ENCODE data around the gene OR2T35.

Gene OR2T35

DNA sequence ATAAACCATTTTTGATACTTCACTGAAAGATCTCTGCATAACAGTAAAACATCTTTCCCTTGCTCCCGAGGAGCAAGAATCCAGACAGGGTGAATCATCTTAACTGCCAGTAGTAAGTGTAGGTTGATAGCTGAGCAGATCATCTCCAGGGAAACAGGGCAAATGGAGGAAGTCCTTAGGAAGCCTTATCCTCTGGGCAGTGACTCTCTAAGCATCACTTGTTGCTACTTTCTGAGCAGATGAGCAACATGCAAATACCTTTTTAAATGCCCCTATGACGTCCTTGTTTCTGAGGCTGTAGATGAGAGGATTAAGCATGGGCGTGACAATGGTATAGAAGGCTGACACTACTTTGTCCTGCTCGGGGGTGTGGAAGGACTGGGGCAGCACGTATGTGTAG lies 19.1 kb downstream of the OR2T35 start:
- no peaks in the 10 kb centered on the region for H3K9me3 ChIP-seq (ENCODE audit: insufficient read depth, low read length)
- H3K9ac ChIP-seq (ENCODE audit: low read length), result no peak overlapping the region
- H3K27me3 ChIP-seq (ENCODE audit: low read length), result no peaks in the 10 kb centered on the region
- H2AFZ ChIP-seq (ENCODE audit: low read depth, low read length, severe bottlenecking), result no peak overlapping the region
- H3K79me2 ChIP-seq (ENCODE audit: insufficient read depth, low read length), result no peaks in the 10 kb centered on the region
- no peaks in the 10 kb centered on the region for H4K20me1 ChIP-seq (ENCODE audit: low read depth, low read length)
- H3K36me3 ChIP-seq (ENCODE audit: low read length), result no peaks in the 10 kb centered on the region
- H3F3A ChIP-seq (ENCODE audit: insufficient read depth), result no peaks in the 10 kb centered on the region
- H3K4me3 ChIP-seq (ENCODE audit: insufficient read depth, low read length, poor library complexity, severe bottlenecking), result no peak overlapping the region
- H3K4me2 ChIP-seq (ENCODE audit: low read depth, low read length, poor library complexity, severe bottlenecking), result no peak overlapping the region
- H3K27ac ChIP-seq (ENCODE audit: low read depth, low read length), result no peak overlapping the region
- no peak for TF ChIP-seq EZH2phosphoT487 (conservative IDR thresholded peaks at IDR 0.05; ENCODE audit: low read length)
- TF ChIP-seq, protein P1, sequence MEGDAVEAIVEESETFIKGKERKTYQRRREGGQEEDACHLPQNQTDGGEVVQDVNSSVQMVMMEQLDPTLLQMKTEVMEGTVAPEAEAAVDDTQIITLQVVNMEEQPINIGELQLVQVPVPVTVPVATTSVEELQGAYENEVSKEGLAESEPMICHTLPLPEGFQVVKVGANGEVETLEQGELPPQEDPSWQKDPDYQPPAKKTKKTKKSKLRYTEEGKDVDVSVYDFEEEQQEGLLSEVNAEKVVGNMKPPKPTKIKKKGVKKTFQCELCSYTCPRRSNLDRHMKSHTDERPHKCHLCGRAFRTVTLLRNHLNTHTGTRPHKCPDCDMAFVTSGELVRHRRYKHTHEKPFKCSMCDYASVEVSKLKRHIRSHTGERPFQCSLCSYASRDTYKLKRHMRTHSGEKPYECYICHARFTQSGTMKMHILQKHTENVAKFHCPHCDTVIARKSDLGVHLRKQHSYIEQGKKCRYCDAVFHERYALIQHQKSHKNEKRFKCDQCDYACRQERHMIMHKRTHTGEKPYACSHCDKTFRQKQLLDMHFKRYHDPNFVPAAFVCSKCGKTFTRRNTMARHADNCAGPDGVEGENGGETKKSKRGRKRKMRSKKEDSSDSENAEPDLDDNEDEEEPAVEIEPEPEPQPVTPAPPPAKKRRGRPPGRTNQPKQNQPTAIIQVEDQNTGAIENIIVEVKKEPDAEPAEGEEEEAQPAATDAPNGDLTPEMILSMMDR (IDR thresholded peaks at IDR 0.05; ENCODE audit: insufficient read depth, low read length, poor library complexity, severe bottlenecking), result no peak
- no peaks in the 10 kb centered on the region for H3K9me2 ChIP-seq (replicated peaks; ENCODE audit: insufficient read depth, low read length)

DNA sequence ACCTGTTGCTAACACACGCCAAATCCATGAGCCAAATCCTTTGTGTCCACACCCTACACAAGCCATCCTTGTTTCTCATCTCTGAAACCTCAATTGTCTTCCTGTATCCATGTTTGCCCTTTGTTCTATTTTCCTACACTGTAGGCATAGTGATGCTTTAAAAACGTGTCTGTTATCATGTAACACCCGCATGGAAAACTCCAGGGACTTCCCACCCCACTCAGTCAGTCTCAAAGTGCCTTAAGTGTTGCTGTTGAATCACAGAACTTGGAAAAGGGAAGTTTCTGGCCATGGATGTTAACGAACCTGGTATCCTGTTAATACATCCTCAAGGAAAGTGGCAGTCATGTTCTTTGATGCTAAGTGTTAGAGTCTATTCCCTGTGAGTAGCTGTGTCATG lies 19.9 kb downstream of the OR2T35 start:
- H3K79me2 ChIP-seq (ENCODE audit: insufficient read depth, low read length), result no peaks in the 10 kb centered on the region
- H3K9ac ChIP-seq (ENCODE audit: low read length), result no peak overlapping the region
- no peaks in the 10 kb centered on the region for H3K36me3 ChIP-seq (ENCODE audit: low read length)
- no peaks in the 10 kb centered on the region for H3F3A ChIP-seq (ENCODE audit: insufficient read depth)
- H3K27ac ChIP-seq (ENCODE audit: low read depth, low read length), result no peak overlapping the region
- H2AFZ ChIP-seq (ENCODE audit: low read depth, low read length, severe bottlenecking), result no peak overlapping the region
- no peak for TF ChIP-seq EZH2phosphoT487 (conservative IDR thresholded peaks at IDR 0.05; ENCODE audit: low read length)
- TF ChIP-seq, protein P1 (IDR thresholded peaks at IDR 0.05; ENCODE audit: insufficient read depth, low read length, poor library complexity, severe bottlenecking), result no peak
- H3K27me3 ChIP-seq (ENCODE audit: low read length), result no peaks in the 10 kb centered on the region
- no peak overlapping the region for H3K4me2 ChIP-seq (ENCODE audit: low read depth, low read length, poor library complexity, severe bottlenecking)
- no peaks in the 10 kb centered on the region for H3K9me2 ChIP-seq (replicated peaks; ENCODE audit: insufficient read depth, low read length)
- H4K20me1 ChIP-seq (ENCODE audit: low read depth, low read length), result no peaks in the 10 kb centered on the region
- H3K9me3 ChIP-seq (ENCODE audit: insufficient read depth, low read length), result no peaks in the 10 kb centered on the region
- no peak overlapping the region for H3K4me3 ChIP-seq (ENCODE audit: insufficient read depth, low read length, poor library complexity, severe bottlenecking)

DNA sequence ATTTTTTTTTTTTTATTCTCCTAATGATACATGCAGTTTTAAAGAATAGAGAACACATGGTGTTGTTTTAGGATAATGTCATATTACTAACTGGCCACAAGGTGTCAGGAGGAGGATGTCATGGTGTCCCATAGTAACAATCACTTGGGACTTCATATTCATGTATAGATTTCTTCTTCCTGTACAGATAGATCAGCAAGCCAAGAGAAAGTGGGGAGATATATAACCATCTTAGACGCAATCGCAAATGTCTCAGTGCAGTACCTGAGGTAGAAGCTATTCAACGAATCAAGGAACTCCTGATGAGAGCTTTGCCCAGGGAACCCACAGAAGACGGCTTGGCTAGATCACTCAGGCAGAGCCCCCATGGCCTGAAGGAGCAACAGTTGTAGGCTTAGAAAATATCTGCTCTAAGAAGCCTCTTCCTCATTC lies 22.5 kb downstream of the OR2T35 start:
- Histone ChIP-seq H4K20me1 (ENCODE audit: low read depth, low read length) (no peaks in the 10 kb centered on the region), H3K27ac (ENCODE audit: low read depth, low read length) (no peak overlapping the region), H3K4me2 (ENCODE audit: low read depth, low read length, poor library complexity, severe bottlenecking) (no peak overlapping the region), H3K4me3 (ENCODE audit: insufficient read depth, low read length, poor library complexity, severe bottlenecking) (no peak overlapping the region), H3K9me2 (replicated peaks; ENCODE audit: insufficient read depth, low read length) (no peaks in the 10 kb centered on the region), H3K9me3 (ENCODE audit: insufficient read depth, low read length) (no peaks in the 10 kb centered on the region), H3K36me3 (ENCODE audit: low read length) (no peaks in the 10 kb centered on the region), H3K9ac (ENCODE audit: low read length) (no peak overlapping the region), H3K79me2 (ENCODE audit: insufficient read depth, low read length) (no peaks in the 10 kb centered on the region), H2AFZ (ENCODE audit: low read depth, low read length, severe bottlenecking) (no peak overlapping the region), H3K27me3 (ENCODE audit: low read length) (no peaks in the 10 kb centered on the region), H3F3A (ENCODE audit: insufficient read depth) (no peaks in the 10 kb centered on the region)
- no peak for TF ChIP-seq EZH2phosphoT487 (conservative IDR thresholded peaks at IDR 0.05; ENCODE audit: low read length)
- TF ChIP-seq, protein P1 (IDR thresholded peaks at IDR 0.05; ENCODE audit: insufficient read depth, low read length, poor library complexity, severe bottlenecking), result peak; percentile 27

Measured in SU-DHL-6 (cell line).